Neural progenitor cell (in vitro differentiated cells): ENCODE measurements around the gene TAF6. TPM values are rescaled to one million over a fixed set of nuclear protein-coding genes. Genes with fewer than 3 reads are reported as not detected.

ENCODE experiments used
- DNase-seq: peaks from one replicate; pipeline ENCODE4 v3.0.0-alpha.2; 2016; ENCODE audit warnings: low spot score
- H2AFZ ChIP-seq: fragments of 200-600 bp; sonication (generic); replicated peaks from 2 replicates; pipeline ENCODE4 v1.6.1; 2016; ENCODE audit warnings: antibody characterized with exemption
- H3F3A ChIP-seq: fragments of 200-600 bp; sonication (generic); 2 replicates; pipeline ENCODE4 v1.6.1; 2016; ENCODE audit warnings: antibody characterized with exemption, low read depth
- H3K27ac ChIP-seq: fragments of 200-600 bp; sonication (generic); 2 replicates; pipeline ENCODE4 v1.5.1; 2016; ENCODE audit warnings: mild to moderate bottlenecking
- H3K27me3 ChIP-seq: fragments of 200-600 bp; sonication (generic); 2 replicates; pipeline ENCODE4 v1.6.1; 2016; ENCODE audit warnings: mild to moderate bottlenecking, moderate library complexity
- H3K36me3 ChIP-seq: fragments of 200-600 bp; sonication (generic); 2 replicates; pipeline ENCODE4 v1.5.1; 2016
- H3K4me1 ChIP-seq: fragments of 200-600 bp; sonication (generic); 2 replicates; pipeline ENCODE4 v1.6.1; 2016; ENCODE audit warnings: mixed run types
- H3K4me2 ChIP-seq: fragments of 200-600 bp; sonication (generic); 2 replicates; pipeline ENCODE4 v1.6.1; 2016
- H3K4me3 ChIP-seq: fragments of 200-600 bp; sonication (generic); 2 replicates; pipeline ENCODE4 v1.5.1; 2016
- H3K79me2 ChIP-seq: fragments of 200-600 bp; sonication (generic); 2 replicates; pipeline ENCODE4 v1.6.1; 2016; ENCODE audit warnings: low read depth
- H3K9ac ChIP-seq: fragments of 200-600 bp; sonication (generic); 2 replicates; pipeline ENCODE4 v1.6.1; 2016
- H3K9me3 ChIP-seq: fragments of 200-600 bp; sonication (generic); 2 replicates; pipeline ENCODE4 v1.5.1; 2016; ENCODE audit warnings: low read depth
- H4K20me1 ChIP-seq: fragments of 200-600 bp; sonication (generic); 2 replicates; pipeline ENCODE4 v1.6.1; 2016; ENCODE audit warnings: low read depth
- H3K27ac Mint-ChIP-seq: 3 replicates; pipeline ENCODE4 v1.8.0; 2021; ENCODE audit warnings: mixed read lengths
- H3K27me3 Mint-ChIP-seq: 2 replicates; pipeline ENCODE4 v1.8.0; 2022; ENCODE audit warnings: low read depth, mild to moderate bottlenecking, inconsistent platforms, moderate library complexity, mixed read lengths; ENCODE audit not compliant: insufficient read depth
- H3K36me3 Mint-ChIP-seq: 3 replicates; pipeline ENCODE4 v1.8.0; 2021; ENCODE audit warnings: mixed read lengths
- H3K4me1 Mint-ChIP-seq: 3 replicates; pipeline ENCODE4 v1.8.0; 2021; ENCODE audit warnings: mixed read lengths
- H3K4me3 Mint-ChIP-seq: 3 replicates; pipeline ENCODE4 v1.8.0; 2021; ENCODE audit warnings: mild to moderate bottlenecking, moderate library complexity, mixed read lengths
- H3K9me3 Mint-ChIP-seq: 3 replicates; pipeline ENCODE4 v1.8.0; 2020; ENCODE audit warnings: mixed read lengths
- CTCF ChIP-seq: fragments of 200-600 bp; sonication (generic); IDR thresholded peaks from 2 replicates; pipeline ENCODE4 v1.5.1; 2017; ENCODE audit warnings: antibody characterized with exemption, mild to moderate bottlenecking
- EZH2 ChIP-seq: fragments of 200-600 bp; sonication (generic); IDR thresholded peaks from 2 replicates; pipeline ENCODE4 v1.6.1; 2017; ENCODE audit warnings: antibody characterized with exemption, mild to moderate bottlenecking, moderate library complexity
- EZH2phosphoT487 ChIP-seq: fragments of 200-600 bp; sonication (generic); IDR thresholded peaks from 2 replicates; pipeline ENCODE4 v1.6.1; 2017; ENCODE audit warnings: antibody characterized with exemption
- total RNA-seq: library from RNA; depleted of rRNA; stranded (reverse); fragments of >200 nt; gene quantifications from 2 replicates; pipeline ENCODE4 v1.2.3, GENCODE V29; 2015; ENCODE audit warnings: low replicate concordance

TAF6 gene
- total RNA-seq, 1 donor from 2014 or later, result 66.1 TPM

GRCh38 chr7:100072462-100072861 lies 46.7 kb downstream of the TAF6 start:
- peaks cover 31% of the 10 kb centered on the region for H3K27me3 Mint-ChIP-seq
- no peak overlapping the region for H3K27ac Mint-ChIP-seq
- TF ChIP-seq EZH2, result no peak
- no peak for TF ChIP-seq CTCF
- no peak for TF ChIP-seq EZH2phosphoT487
- Histone ChIP-seq H3K36me3 (peaks cover 88% of the 10 kb centered on the region), H3K79me2 (peaks cover 28% of the 10 kb centered on the region), H4K20me1 (no peaks in the 10 kb centered on the region), H3K4me3 (no peak overlapping the region), H3K27me3 (no peaks in the 10 kb centered on the region), H3K27ac (no peak overlapping the region), H3K9me3 (peaks cover 59% of the 10 kb centered on the region), H3K4me1 (no peaks in the 10 kb centered on the region), H3K4me2 (no peak overlapping the region), H3F3A (peaks cover 55% of the 10 kb centered on the region), H2AFZ (no peak overlapping the region), H3K9ac (no peak overlapping the region)
- DNase-seq, result no peak
- H3K36me3 Mint-ChIP-seq, result peaks cover 83% of the 10 kb centered on the region
- no peaks in the 10 kb centered on the region for H3K4me1 Mint-ChIP-seq
- H3K9me3 Mint-ChIP-seq, result peaks cover 80% of the 10 kb centered on the region
- H3K4me3 Mint-ChIP-seq, result no peak overlapping the region

GRCh38 chr7:100071018-100071723 lies 48.0 kb downstream of the TAF6 start:
- no peak overlapping the region for H3K9ac ChIP-seq
- Mint-ChIP-seq H3K9me3 (peaks cover 70% of the 10 kb centered on the region), H3K4me1 (no peaks in the 10 kb centered on the region), H3K36me3 (peaks cover 76% of the 10 kb centered on the region), H3K27me3 (peaks cover 24% of the 10 kb centered on the region), H3K27ac (no peak overlapping the region), H3K4me3 (no peak overlapping the region)
- no peak for TF ChIP-seq EZH2phosphoT487
- peaks cover 75% of the 10 kb centered on the region for H3K36me3 ChIP-seq
- DNase-seq, result no peak
- peaks cover 64% of the 10 kb centered on the region for H3F3A ChIP-seq
- no peaks in the 10 kb centered on the region for H3K27me3 ChIP-seq
- H2AFZ ChIP-seq, result no peak overlapping the region
- no peak overlapping the region for H3K27ac ChIP-seq
- peaks cover 15% of the 10 kb centered on the region for H3K79me2 ChIP-seq
- peaks cover 52% of the 10 kb centered on the region for H3K9me3 ChIP-seq
- H3K4me2 ChIP-seq, result no peak overlapping the region
- H3K4me1 ChIP-seq, result no peaks in the 10 kb centered on the region
- H3K4me3 ChIP-seq, result no peak overlapping the region
- H4K20me1 ChIP-seq, result no peaks in the 10 kb centered on the region

DNA sequence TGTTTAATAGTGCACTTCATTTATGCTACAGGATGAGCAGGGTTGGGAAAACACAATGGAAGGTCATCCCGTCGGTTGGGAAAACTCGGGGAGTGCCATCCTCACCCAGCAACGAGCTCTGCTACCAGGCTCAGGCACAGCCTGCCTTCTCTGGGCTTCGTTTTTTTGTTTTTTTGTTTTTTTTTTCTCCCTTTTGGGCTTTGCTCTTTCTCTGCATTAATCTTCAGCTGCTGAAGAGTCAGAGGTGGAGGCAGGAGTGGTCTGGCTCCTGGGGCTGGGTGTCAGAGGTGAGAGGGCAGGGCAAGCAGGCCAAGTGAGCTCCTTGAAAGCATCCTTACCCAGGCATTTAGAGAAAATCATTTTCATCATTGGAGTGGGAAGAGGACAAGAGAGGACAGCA lies 49.2 kb downstream of the TAF6 start:
- H3K4me1 Mint-ChIP-seq, result no peaks in the 10 kb centered on the region
- H3K36me3 Mint-ChIP-seq, result peaks cover 71% of the 10 kb centered on the region
- peaks cover 58% of the 10 kb centered on the region for H3K9me3 Mint-ChIP-seq
- peaks cover 3% of the 10 kb centered on the region for H3K79me2 ChIP-seq
- no peak overlapping the region for H2AFZ ChIP-seq
- peaks cover 70% of the 10 kb centered on the region for H3F3A ChIP-seq
- H3K4me3 ChIP-seq, result no peak overlapping the region
- no peaks in the 10 kb centered on the region for H3K4me1 ChIP-seq
- H3K27ac ChIP-seq, result no peak overlapping the region
- peaks cover 63% of the 10 kb centered on the region for H3K36me3 ChIP-seq
- H3K27me3 Mint-ChIP-seq, result peaks cover 22% of the 10 kb centered on the region
- H3K9me3 ChIP-seq, result peaks cover 49% of the 10 kb centered on the region
- no peak overlapping the region for H3K9ac ChIP-seq
- DNase-seq, result no peak
- H4K20me1 ChIP-seq, result no peaks in the 10 kb centered on the region
- no peak overlapping the region for H3K4me2 ChIP-seq
- no peaks in the 10 kb centered on the region for H3K27me3 ChIP-seq
- no peak overlapping the region for H3K4me3 Mint-ChIP-seq
- H3K27ac Mint-ChIP-seq, result no peak overlapping the region
- TF ChIP-seq EZH2phosphoT487 (no peak), CTCF (no peak), EZH2 (no peak)

- Histone ChIP-seq H3K27ac (no peak overlapping the region), H3K4me1 (no peaks in the 10 kb centered on the region), H3K4me2 (no peak overlapping the region), H3F3A (peaks cover 63% of the 10 kb centered on the region), H3K9me3 (peaks cover 29% of the 10 kb centered on the region), H3K79me2 (no peaks in the 10 kb centered on the region), H3K27me3 (no peaks in the 10 kb centered on the region), H3K36me3 (peaks cover 33% of the 10 kb centered on the region), H2AFZ (no peak overlapping the region), H4K20me1 (no peaks in the 10 kb centered on the region), H3K9ac (no peak overlapping the region), H3K4me3 (no peak overlapping the region)
- TF ChIP-seq EZH2, result no peak
- H3K27ac Mint-ChIP-seq, result no peak overlapping the region
- peaks cover 30% of the 10 kb centered on the region for H3K9me3 Mint-ChIP-seq
- H3K27me3 Mint-ChIP-seq, result peaks cover 15% of the 10 kb centered on the region
- no peaks in the 10 kb centered on the region for H3K4me1 Mint-ChIP-seq
- no peak overlapping the region for H3K4me3 Mint-ChIP-seq
- H3K36me3 Mint-ChIP-seq, result peaks cover 60% of the 10 kb centered on the region
- DNase-seq, result no peak
Measured at GRCh38 chr7:100066953-100067352, 52.2 kb downstream of the TAF6 start.
